Stimulated activated CD4-positive, alpha-beta T cell treated with anti-CD3 and anti-CD28 coated beads, Interleukin-15, amount 100 ng/mL, for 24 hours (primary cell): ENCODE data around the gene PM20D1.
A peak's percentile ranks its signal among the peaks of the same experiment; 100 is the strongest.

Source experiments
- DNase-seq: peaks from one replicate; pipeline ENCODE4 v3.0.0-alpha.2; 2020

Gene PM20D1

DNA sequence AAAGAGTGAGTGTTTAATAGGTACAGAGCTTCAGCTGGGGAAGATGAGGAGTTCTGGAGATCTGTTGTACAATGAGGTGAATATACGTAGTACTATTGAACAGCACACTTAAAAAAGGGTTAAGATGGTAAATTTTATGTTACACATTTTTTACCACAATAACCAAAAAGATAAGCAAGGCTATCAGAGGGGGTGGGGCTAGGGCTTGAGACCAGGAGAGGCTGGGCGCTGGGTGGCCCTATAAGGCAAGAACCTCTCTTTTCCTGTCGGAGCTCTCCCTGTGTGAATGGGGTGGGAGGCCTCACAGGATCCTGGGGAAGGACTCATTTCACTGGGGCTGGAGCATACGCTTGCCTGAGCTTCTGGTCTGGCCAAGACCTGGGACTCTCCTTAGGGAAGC is 45.9 kb downstream of the PM20D1 start:
- no peak for DNase-seq

DNA sequence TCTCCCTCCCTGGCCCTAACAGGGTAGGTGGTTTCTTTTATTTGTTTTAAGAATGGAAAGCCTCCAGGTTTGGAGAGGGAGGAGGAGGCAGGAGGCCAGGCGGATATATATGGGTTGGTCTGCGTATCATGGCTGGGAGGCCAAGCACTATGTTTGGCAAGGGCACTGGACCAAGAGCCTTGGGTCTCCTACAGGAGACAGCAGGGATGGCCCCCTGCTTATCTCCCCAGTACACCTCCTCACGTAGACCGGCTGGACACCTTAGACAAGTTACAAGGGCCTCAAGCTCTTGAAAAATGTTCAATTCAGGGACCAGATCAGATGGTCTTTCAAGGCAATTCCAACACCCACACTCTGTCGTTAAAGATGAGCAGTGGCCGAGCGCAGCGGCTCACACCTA is 47.9 kb downstream of the PM20D1 start:
- DNase-seq, result no peak

DNA sequence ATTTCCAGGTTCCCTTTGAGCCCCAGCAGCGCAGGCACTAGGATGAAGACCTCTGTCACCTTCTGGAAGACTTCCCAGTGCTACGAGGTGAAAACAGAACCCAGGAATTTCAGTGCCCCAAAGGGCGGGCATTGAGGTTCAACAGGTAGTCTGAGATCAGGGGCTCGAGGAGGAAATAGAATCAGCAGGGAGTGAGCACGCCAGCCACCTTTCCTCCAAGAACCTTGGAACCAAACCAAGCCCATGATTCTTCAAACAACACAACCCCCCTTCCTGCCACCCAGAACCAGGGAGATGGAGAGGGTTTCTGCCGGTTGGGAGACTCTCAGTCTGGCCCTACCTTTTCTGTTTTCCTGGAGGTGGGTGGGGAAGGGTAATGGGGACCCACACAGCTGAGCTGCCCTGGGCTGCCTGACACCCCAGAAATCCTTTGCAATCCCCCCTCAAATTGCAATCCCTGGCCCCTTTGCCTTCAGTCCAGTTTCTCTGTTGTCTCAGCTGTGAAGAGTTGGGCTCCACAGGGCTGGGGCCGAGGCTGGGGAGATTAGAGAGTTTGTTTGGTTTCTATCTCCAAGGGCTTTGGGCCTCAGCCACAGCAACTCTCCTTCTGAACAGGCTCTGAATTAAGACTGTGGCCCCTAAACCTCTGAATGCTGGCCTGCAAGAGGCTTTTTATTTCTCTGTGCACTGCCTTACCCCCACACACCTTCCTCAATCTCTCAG is 48.8 kb downstream of the PM20D1 start:
- no peak for DNase-seq

DNA sequence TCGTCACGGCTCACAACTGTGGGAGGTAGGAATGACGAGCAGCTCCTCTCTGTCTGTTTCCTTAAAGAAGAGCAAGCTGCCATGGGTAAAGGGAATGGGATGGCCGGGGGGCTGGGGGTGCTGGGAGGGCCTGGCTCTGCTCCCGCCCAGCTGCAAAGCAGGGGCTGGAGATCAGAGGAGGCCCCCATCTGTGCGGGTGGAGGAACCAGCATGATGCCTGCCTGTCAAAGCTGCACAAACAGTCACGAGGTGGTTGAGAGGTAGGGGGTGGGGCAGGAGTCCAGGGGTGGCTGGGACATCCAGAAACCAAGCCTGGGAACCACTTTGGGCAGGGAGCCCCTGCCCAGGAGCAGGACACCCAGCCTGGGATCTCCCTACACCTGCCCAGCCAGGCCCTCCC is 49.5 kb downstream of the PM20D1 start:
- no peak for DNase-seq

DNA sequence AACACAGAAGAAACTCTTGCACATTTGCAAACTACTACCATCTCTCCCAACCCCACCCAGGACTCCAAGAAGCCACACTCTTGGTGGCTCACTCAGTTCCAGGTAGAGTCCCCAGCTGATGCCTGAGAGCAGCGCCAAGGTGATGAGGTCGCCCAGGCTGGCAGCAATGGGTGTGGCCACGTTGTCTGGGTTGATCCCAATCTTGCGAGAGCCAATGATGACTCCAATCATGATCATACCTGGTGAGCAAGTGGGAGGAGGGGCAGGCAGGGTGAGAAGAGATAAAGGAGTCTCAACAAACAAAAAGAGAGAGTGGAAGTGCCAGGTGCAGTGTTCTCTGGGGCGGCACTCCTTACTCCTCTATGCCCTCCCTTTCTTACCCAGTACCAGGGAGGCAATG is 51.4 kb downstream of the PM20D1 start:
- DNase-seq, result no peak

DNA sequence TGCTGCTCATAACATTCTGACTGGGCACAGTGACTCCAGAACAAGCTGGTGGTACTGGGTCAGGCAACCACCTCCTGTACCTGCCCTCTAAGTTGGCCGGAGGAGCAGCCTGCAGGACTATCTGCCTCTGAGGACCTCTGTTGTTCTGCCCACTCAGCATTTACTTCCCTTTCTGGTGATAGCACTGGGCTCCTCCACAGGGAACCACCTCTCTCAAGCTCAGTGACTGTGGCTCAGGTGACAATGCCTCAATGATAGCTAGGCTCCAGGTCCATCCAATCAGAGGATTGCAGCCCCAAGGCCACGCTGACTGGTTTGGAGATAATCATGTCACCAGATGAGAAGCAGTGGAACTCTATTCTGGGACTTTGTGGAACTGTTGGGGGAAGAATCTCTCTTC is 52.8 kb downstream of the PM20D1 start:
- DNase-seq, result no peak

DNA sequence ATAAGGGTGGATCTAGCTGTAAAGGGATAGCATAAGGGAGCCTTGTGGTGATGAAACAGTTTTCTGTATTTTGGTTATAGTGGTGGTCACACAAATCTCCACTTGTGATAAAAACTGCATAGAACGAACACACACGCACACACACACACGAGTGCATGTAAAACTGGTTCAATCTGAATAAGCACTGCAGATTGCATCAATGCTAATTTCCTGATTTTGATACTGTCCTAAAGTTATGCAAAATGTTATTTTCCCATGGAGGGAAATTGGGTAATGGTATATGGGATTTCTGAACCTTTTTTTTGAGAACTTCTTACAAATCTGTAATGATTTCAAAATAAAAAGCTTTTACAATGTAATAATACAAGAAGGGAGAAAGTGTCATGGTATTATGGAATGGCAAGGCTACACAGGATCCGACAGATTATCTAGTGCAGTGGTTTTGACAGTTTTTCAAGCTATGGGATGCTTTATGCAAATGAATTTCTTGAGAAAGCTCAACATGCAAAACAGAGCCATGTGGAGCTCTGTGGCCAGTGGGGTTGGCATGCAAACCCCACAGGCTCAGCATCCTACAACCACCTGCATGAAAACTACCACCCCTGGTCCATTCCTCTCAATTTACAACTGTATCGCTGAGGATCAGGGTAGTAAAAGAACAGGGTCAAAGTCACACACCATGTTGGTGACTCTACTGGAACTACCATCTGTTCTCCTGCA is 55.8 kb downstream of the PM20D1 start:
- no peak for DNase-seq

DNA sequence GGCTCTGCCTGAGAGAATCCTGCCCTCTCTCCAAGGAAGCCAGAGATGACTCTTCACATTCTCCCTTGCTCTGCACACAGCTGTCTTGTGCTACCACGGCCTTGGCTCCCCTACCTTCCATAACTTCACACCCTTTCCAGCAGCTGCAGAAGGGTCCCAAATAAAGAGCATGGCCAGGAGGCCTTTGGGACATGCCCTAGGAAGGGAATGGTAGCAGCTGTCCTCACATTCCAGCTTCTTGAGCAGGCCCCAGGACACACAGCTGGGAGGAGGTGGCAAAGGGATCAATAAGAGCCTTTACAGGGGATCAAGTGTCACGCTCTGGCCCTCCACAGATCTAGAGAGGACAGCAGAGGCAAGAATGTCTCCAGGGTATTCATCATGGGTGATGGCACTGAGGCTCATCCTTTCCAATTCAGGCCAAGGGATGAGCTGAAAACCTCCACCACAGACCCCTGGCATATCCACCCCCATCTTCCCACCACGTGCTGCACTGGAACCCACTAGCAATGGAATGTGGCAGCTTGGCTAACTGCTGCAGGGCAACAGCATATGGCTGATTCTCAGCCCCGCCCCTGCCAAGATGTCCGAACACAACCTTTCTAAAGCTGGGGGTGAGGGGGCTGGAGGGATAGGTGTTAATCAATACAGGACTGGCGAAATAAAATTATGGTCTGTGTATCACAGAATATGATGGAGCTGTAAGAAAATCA is 56.8 kb downstream of the PM20D1 start:
- DNase-seq, result no peak

DNA sequence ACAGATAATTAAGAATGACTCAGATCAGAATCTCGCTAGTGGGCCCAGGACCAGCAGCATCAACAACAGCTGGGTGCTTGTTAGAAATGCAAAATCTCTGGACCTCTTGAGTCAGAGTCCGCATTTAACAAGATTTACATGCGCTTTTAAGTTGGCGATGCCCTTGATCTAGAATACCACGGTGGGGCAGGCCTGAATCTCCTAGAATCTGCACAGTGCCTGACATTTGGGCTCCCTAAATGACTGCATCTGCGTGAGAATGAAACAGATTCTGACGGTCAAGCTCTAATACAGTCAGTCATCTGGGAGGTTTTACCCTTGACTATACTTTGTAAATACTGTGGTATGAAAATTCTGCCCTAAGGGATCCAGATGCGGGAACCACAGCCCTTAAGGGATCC is 57.5 kb downstream of the PM20D1 start:
- DNase-seq, result no peak

DNA sequence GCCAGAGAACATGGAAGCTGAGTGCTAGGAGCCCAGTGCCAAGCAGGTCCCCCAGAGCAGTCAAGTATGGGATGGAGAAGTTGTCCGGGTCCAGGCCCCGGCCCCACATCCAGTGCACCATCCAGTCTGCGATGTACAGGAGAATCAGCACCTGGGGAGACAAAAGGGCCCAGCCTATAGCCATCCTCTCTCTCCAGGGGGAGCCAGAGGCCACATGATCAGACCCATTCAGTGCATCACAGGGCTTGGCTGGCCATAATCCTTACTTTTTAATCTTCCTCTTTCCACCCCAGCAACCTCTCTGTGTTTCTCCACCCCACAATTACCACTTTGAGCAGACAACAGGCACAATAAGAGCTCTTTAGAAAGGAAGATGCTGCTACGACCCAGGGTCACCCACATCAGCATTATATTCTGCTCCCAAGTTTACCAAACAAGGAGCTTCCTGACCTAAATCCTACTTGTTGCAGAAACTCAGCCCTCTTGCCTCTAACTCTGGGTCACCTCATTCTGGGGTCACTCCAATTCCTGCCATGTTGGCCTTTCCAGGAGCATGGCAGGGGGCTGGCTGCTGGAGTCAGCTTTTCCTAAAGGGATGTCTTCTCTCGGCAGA is 58.3 kb downstream of the PM20D1 start:
- DNase-seq, result peak; percentile 68

DNA sequence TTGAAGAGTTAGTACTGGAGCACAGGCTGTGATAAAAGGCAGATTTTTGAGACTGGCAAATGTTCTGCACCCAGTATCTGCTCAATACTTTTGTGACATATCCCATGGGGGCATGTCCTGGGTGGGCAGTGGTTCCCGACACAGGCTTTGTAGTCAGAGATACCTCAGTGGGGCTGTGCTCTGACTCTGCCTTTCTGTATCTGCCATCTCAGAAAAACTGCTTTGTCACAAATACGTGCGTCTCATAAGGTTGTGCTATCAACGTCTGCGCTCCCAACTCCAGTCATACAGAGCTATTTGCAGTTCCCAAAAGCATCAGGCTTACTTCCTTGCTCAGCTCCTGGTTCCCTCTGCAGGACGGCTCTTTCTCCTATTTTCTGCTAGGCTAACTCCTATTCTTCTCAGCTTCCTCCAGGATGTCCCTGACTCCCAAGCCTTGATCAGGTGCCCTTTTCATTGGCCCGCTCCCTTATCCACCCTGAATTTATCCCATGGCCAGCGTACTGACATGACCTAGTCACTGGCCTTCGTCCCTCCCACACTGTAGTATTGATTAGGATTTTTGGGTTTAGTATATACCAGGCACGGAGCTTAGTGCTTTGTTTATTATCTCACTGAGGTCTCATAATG is 62.5 kb downstream of the PM20D1 start:
- no peak for DNase-seq

DNA sequence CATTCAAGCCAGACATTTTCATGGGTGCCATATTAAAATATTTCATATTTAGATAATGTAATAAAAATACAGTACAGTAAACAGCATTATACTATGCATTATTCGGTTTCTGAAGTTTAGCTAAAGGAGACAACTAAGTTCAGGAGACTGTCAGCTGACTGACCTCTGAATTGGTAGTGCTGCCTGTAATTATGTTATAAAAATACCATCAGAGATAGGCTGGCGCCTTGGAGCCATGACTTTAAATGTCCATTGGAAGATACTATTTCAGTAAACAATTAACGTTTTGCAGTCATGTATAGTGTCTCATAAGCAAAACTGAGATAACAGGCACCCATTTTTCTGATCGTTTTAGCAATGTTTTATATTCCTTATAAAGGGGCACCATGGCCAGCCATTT is 63.3 kb downstream of the PM20D1 start:
- DNase-seq, result no peak

DNA sequence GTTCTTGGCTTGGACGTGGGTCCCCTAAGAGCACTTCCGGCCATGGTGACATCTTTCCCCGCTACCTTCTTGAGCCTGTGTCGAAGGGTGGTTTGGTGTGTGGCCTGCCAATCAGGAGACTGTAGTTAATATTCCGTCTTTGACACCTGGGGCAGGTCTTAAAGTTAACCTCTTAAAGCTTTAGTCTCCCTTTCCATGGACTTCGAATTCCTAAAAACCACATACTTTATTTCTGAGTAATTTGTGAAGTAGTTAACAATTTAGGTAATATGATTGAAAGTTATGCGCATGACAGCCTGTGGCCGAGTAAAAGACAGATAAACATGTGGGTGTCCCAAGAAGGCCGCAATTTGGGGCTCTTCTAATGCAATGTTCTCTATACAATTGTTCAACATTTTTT is 64.5 kb downstream of the PM20D1 start:
- DNase-seq, result no peak

DNA sequence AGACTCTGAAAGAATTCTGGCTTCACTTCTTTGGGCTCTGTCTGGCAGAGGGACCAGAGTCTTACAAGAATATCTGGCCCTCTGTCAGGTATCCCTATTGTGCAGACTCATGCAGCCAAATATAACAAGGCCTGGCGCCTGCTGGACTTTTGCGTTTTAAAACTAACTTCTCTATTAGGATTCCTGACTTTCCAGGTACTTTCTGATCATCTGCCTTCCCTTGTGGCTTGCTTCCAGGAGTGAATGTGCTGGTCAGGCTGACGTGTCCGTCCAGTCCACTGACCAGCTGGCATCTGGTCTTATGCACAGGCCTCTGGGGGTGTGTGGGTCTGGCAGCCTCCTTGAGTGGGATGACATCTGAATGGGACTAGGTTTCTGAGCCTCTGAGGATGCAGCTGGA is 66.0 kb downstream of the PM20D1 start:
- no peak for DNase-seq

DNA sequence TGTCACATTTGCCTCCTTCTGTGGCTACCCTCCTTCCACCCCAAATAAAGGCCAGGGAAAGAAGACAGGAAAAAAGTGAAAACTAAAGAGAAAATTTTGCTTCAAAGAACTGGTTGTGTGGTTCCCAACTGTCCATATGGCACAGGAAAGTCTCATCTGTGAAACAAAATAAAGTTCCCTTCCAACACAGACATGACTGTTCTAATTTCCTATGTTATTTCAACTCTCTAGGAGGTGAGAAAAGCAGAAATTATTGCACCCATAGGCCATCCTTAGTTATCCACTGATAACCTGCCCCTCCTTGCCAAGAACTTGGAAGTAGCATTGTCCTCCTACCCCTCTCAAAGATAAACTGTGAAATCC is 66.5 kb downstream of the PM20D1 start:
- DNase-seq, result no peak

DNA sequence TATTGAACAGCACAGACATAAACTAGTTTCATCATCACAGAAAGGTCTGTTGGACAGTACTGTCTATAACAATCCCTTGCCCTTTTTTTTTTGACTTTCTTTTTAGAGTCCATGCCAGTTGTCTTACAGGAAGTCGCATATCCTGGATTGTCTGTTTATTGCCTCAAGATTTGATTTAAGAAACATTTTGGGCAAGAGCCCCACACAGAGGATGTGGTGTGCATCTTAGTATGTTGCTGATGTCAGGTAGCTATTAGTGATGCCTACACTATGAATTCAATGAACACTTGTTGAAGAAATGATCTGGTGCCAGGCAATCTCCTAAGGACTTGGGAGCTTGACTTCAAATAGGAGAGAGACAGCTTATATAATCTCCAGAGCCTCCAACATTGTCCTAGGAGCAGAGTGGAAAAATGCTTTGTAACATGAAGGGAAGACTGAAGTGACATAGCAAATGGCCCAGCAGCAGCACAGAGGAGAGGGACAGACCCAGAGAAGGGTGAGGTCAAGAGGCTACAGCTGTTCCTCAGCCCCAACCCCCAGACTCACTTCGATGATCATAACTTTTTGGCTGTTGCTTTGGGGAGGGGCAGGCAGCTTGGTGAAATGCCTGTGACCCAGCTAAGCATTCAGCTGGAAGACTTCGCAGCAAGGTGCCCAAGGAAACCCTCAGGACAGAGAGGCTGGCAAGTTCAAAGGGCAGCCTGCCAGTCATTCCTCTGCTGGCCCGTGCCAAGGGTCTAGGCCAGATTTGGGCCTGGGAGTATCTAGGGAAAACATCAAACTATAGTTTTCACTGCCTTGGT is 67.1 kb downstream of the PM20D1 start:
- no peak for DNase-seq

DNA sequence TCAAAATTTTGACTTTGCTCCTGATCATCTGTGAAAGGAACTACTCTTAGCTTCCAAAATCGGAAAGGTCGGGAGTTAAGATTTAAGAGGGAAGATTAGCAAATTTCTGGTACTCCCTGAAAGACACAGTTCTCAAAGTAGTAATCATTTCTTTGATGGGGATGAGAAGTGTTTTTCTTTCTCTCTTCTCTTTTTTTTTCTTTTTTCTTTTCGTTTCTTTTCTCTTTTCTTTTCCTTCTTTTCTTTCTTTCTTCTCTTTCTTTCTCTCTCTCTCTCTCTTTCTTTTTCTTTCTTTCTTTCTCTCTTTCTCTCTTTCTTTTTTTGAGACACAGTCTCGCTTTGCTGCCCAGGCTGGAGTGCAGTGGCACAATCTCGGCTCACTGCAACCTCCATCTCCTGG is 69.6 kb downstream of the PM20D1 start:
- no peak for DNase-seq
